IMR-90 (cell line): ENCODE results near the gene TGFA. TPM values are rescaled to one million over a fixed set of nuclear protein-coding genes. Genes with fewer than 3 reads are reported as not detected.

ENCODE experiments used
- ATAC-seq: fragments of 200-7000 bp; cut with Tn5 transposase; 2 replicates; pipeline ENCODE4 v1.9.1; 2020; ENCODE audit warnings: low read depth, mild to moderate bottlenecking, moderate library complexity
- BruUV-seq: library from RNA; stranded (reverse); fragments of 400-500 nt; replicated peaks from 2 replicates; lab custom pipeline; 2021; lab: Mats Ljungman, UMichigan
- CTCF ChIA-PET: fragments of 300-600 bp; formaldehyde crosslinking; extraction: SDS; loops from one replicate; lab custom pipeline; 2021; ENCODE audit warnings: antibody characterized with exemption; lab: Yijun Ruan, JAX
- POLR2A ChIA-PET: fragments of 300-600 bp; sonication (Branson Sonifier 250); formaldehyde crosslinking; loops from one replicate; lab custom pipeline; 2022; ENCODE audit warnings: antibody characterized with exemption; ENCODE audit not compliant: unreplicated experiment; lab: Charles Lee
- DNase-seq: peaks from one replicate; pipeline ENCODE4 v3.0.0; 2013
- H2AFZ ChIP-seq: replicated peaks from 2 replicates; pipeline ENCODE3; 2013; ENCODE audit warnings: low read length, mild to moderate bottlenecking; ENCODE audit not compliant: poor library complexity
- H2AK5ac ChIP-seq: 2 replicates; pipeline ENCODE4 v1.6.1; 2013; ENCODE audit warnings: low read depth, low read length, inconsistent platforms
- H2AK9ac ChIP-seq: replicated peaks from 2 replicates; pipeline ENCODE3; 2013; ENCODE audit warnings: mild to moderate bottlenecking, low read depth, low read length, moderate library complexity; ENCODE audit not compliant: poor library complexity
- H2BK120ac ChIP-seq: 2 replicates; pipeline ENCODE4 v1.6.1; 2013; ENCODE audit warnings: low read depth, low read length, inconsistent platforms
- H2BK15ac ChIP-seq: 3 replicates; pipeline ENCODE4 v1.6.1; 2013; ENCODE audit warnings: low read depth, low read length, inconsistent platforms
- H2BK20ac ChIP-seq: 2 replicates; pipeline ENCODE4 v1.6.1; 2013; ENCODE audit warnings: low read depth, mild to moderate bottlenecking, inconsistent platforms, low read length, moderate library complexity
- H2BK5ac ChIP-seq: 2 replicates; pipeline ENCODE4 v1.6.1; 2013; ENCODE audit warnings: mild to moderate bottlenecking, low read depth, low read length, inconsistent platforms; ENCODE audit not compliant: poor library complexity, severe bottlenecking
- H3K14ac ChIP-seq: replicated peaks from 2 replicates; pipeline ENCODE4 v1.6.1; 2013; ENCODE audit warnings: low read depth, low read length, inconsistent platforms
- H3K18ac ChIP-seq: 2 replicates; pipeline ENCODE4 v1.6.1; 2013; ENCODE audit warnings: low read depth, low read length, control low read depth
- H3K23ac ChIP-seq: 2 replicates; pipeline ENCODE4 v1.6.1; 2013; ENCODE audit warnings: low read depth, low read length, inconsistent platforms
- H3K27ac ChIP-seq: 2 replicates; pipeline ENCODE4 v1.5.1; 2013; ENCODE audit warnings: mild to moderate bottlenecking, control low read depth, low read length; ENCODE audit not compliant: insufficient read depth
- H3K27me3 ChIP-seq: 2 replicates; pipeline ENCODE4 v1.6.1; 2013; ENCODE audit warnings: low read length; ENCODE audit not compliant: control insufficient read depth, insufficient read depth
- H3K36me3 ChIP-seq: 2 replicates; pipeline ENCODE4 v1.6.1; 2013; ENCODE audit warnings: low read length, mixed read lengths; ENCODE audit not compliant: control insufficient read depth, insufficient read depth
- H3K4ac ChIP-seq: 2 replicates; pipeline ENCODE4 v1.6.1; 2013; ENCODE audit warnings: low read depth, low read length, inconsistent platforms
- H3K4me1 ChIP-seq: 2 replicates; pipeline ENCODE4 v1.6.1; 2013; ENCODE audit warnings: low read length, mixed read lengths; ENCODE audit not compliant: control insufficient read depth, insufficient read depth
- H3K4me2 ChIP-seq: 2 replicates; pipeline ENCODE4 v1.6.1; 2013; ENCODE audit warnings: low read depth, mild to moderate bottlenecking, control low read depth, low read length, moderate library complexity
- H3K4me3 ChIP-seq: 2 replicates; pipeline ENCODE4 v1.5.1; 2013; ENCODE audit warnings: low read depth, mild to moderate bottlenecking, control low read depth, low read length, moderate library complexity; ENCODE audit not compliant: insufficient read depth
- H3K56ac ChIP-seq: 2 replicates; pipeline ENCODE4 v1.6.1; 2013; ENCODE audit warnings: low read length, inconsistent platforms; ENCODE audit not compliant: insufficient read depth; ENCODE audit errors: extremely low read depth
- H3K79me1 ChIP-seq, 2 experiments: 2 replicates each; pipeline ENCODE4 v1.6.1; 2013; ENCODE audit warnings: low read length in 2 of 2, inconsistent platforms in 1 of 2, low read depth in 1 of 2
- H3K9ac ChIP-seq: 2 replicates; pipeline ENCODE4 v1.6.1; 2013; ENCODE audit warnings: low read depth, low read length, control low read depth
- H3K9me1 ChIP-seq: 2 replicates; pipeline ENCODE4 v1.6.1; 2013; ENCODE audit warnings: low read length, inconsistent platforms; ENCODE audit not compliant: insufficient read depth
- H3K9me3 ChIP-seq: 2 replicates; pipeline ENCODE4 v1.6.1; 2013; ENCODE audit warnings: low read length; ENCODE audit not compliant: control insufficient read depth, insufficient read depth
- H4K20me1 ChIP-seq: 2 replicates; pipeline ENCODE4 v1.6.1; 2013; ENCODE audit warnings: low read length, inconsistent platforms; ENCODE audit not compliant: insufficient read depth
- H4K5ac ChIP-seq: 2 replicates; pipeline ENCODE4 v1.6.1; 2013; ENCODE audit warnings: mild to moderate bottlenecking, low read depth, low read length, control low read depth
- H4K8ac ChIP-seq, 2 experiments: 2 replicates each; pipeline ENCODE4 v1.6.1; 2013; ENCODE audit warnings: low read depth in 2 of 2, low read length in 2 of 2, control low read depth in 1 of 2, inconsistent platforms in 1 of 2
- H4K91ac ChIP-seq: 2 replicates; pipeline ENCODE4 v1.6.1; 2013; ENCODE audit warnings: low read depth, low read length, inconsistent platforms; ENCODE audit not compliant: insufficient read depth
- NFE2L2 ChIP-seq: fragments of 150-350 bp; IDR thresholded peaks from 2 replicates; pipeline ENCODE4 v1.6.1; 2016; ENCODE audit warnings: low read depth, mild to moderate bottlenecking, low read length
- WGBS, 2 experiments: methylation state at CpG; one replicate each; pipeline versions ENCODE4 v1.1.5 to v1.1.7; 2013; ENCODE audit warnings: missing lambda C conversion rate in 2 of 2; ENCODE audit not compliant: insufficient read length in 1 of 2; ENCODE audit errors: extremely low coverage in 2 of 2; 5-methylcytosine and 5-hydroxymethylcytosine counted together
- dilution Hi-C: fragments of 300-500 bp; cut with HindIII; formaldehyde crosslinking; loops from one replicate; pipeline ENCODE4 v1.14.3; 2018; ENCODE audit warnings: low sequenced_read_pairs; ENCODE audit not compliant: unreplicated experiment
- in situ Hi-C: fragments of 300-500 bp; cut with MboI; formaldehyde crosslinking; loops from 3 replicates; pipeline ENCODE4 v1.14.3; 2019; ENCODE audit warnings: low sequenced_read_pairs, inconsistent platforms, mixed read lengths
- intact Hi-C: fragments of 100-400 bp; cut with micrococcal nuclease; formaldehyde crosslinking; loops from 2 replicates; pipeline ENCODE4 v1.10.0; 2022
- polyA plus RNA-seq, 3 experiments: library from polyadenylated mRNA; depleted of rRNA; stranded (reverse); fragments of >200 nt; gene quantifications; 2 replicates each; pipeline ENCODE4 v1.2.3, GENCODE V29; 2012; ENCODE audit warnings: low replicate concordance in 1 of 3
- total RNA-seq: library from RNA; depleted of rRNA; stranded (reverse); fragments of >200 nt; gene quantifications from 2 replicates; pipeline ENCODE4 v1.2.3, GENCODE V29; 2012

Gene TGFA
- total and polyA plus RNA-seq, 2 of the 4 experiments (the other 2 are of a cell fraction): not detected

- H3K36me3 ChIP-seq: no peaks in the 10 kb centered on the region
- no peaks in the 10 kb centered on the region for H3K4me1 ChIP-seq
- H2BK120ac ChIP-seq: no peak overlapping the region
- in situ Hi-C loops: no loop called here
- no peak overlapping the region for H2AFZ ChIP-seq
- ATAC-seq (no peak), DNase-seq (no peak)
- H4K20me1 ChIP-seq: no peaks in the 10 kb centered on the region
- H3K14ac ChIP-seq: no peak overlapping the region
- no TSS peak for BruUV-seq
- no peaks in the 10 kb centered on the region for H3K79me1 ChIP-seq
- H3K4me2 ChIP-seq: no peak overlapping the region
- H3K9me3 ChIP-seq: no peaks in the 10 kb centered on the region
- dilution Hi-C loops: no loop called here
- no peak overlapping the region for H4K5ac ChIP-seq
- intact Hi-C loops: no loop called here
- no peak overlapping the region for H2BK20ac ChIP-seq
- POLR2A ChIA-PET: no interaction called here
- whole genome bisulfite sequencing, 2 experiments: no CpG with 5 or more reads among the region's 3 CpGs
- no peak overlapping the region for H3K4ac ChIP-seq
- H3K9ac ChIP-seq: no peak overlapping the region
- H3K27ac ChIP-seq: no peak overlapping the region
- TF ChIP-seq NFE2L2: no peak
- H3K27me3 ChIP-seq: peaks cover 2% of the 10 kb centered on the region; the same call in 1 of the 2 replicates
- no peak overlapping the region for H2AK5ac ChIP-seq
- no peak overlapping the region for H4K91ac ChIP-seq
- no peak overlapping the region for H3K4me3 ChIP-seq
- H3K23ac ChIP-seq: no peak overlapping the region
- no peak overlapping the region for H2BK15ac ChIP-seq
- no peak overlapping the region for H3K56ac ChIP-seq
- CTCF ChIA-PET: interaction anchor here (0.6 kb wide), 2 partner anchors 15 to 217 kb away, joined by 3 read pairs; no protein-coding TSS in a partner anchor
- no peak overlapping the region for H4K8ac ChIP-seq
- H2AK9ac ChIP-seq: no peak overlapping the region
- no peak overlapping the region for H3K18ac ChIP-seq
- no peaks in the 10 kb centered on the region for H3K9me1 ChIP-seq
- H2BK5ac ChIP-seq: no peak overlapping the region
These were observed 153.1 kb downstream of the TGFA start for GRCh38 chr2:70400539-70400938.
